GM21825 (cell line): ENCODE data around the gene SEMA4F.

Source experiments
- ATAC-seq: cut with Tn5 transposase; IDR thresholded peaks from one replicate; pipeline ENCODE4 v1.9.1; 2021; ENCODE audit warnings: mild to moderate bottlenecking, moderate library complexity; ENCODE audit not compliant: unreplicated experiment

SEMA4F gene

GRCh38 chr2:74704216-74704615 lies 50.2 kb downstream of the SEMA4F start:
- ATAC-seq = no peak

GRCh38 chr2:74706741-74707140 lies 52.7 kb downstream of the SEMA4F start:
- no peak for ATAC-seq

GRCh38 chr2:74707837-74708236 lies 53.8 kb downstream of the SEMA4F start:
- ATAC-seq = no peak

- ATAC-seq = no peak
These were observed 54.2 kb downstream of the SEMA4F start for GRCh38 chr2:74708296-74708695.

GRCh38 chr2:74708883-74709282 lies 54.8 kb downstream of the SEMA4F start:
- ATAC-seq = no peak

- no peak for ATAC-seq
These were observed 58.4 kb downstream of the SEMA4F start for GRCh38 chr2:74712223-74713053.

- no peak for ATAC-seq
These were observed 60.6 kb downstream of the SEMA4F start for GRCh38 chr2:74714691-74715080.

GRCh38 chr2:74715081-74715791 lies 61.2 kb downstream of the SEMA4F start:
- ATAC-seq = peak; percentile 89

- ATAC-seq = no peak
These were observed 61.8 kb downstream of the SEMA4F start for GRCh38 chr2:74715880-74716279.

GRCh38 chr2:74719066-74719465 lies 65.0 kb downstream of the SEMA4F start:
- ATAC-seq = no peak

GRCh38 chr2:74721316-74721715 lies 67.3 kb downstream of the SEMA4F start:
- ATAC-seq = no peak

GRCh38 chr2:74724496-74724895 lies 70.4 kb downstream of the SEMA4F start:
- ATAC-seq = no peak

GRCh38 chr2:74725287-74725686 lies 71.2 kb downstream of the SEMA4F start:
- ATAC-seq = no peak

GRCh38 chr2:74728842-74729241 lies 74.8 kb downstream of the SEMA4F start:
- ATAC-seq = no peak

- no peak for ATAC-seq
These were observed 76.5 kb downstream of the SEMA4F start for GRCh38 chr2:74730530-74730929.
